ENCODE measurements around the gene EFHD2.

- TF ChIP-seq SNAI2 (CRISPR knock-in tag; IDR thresholded peaks at IDR 0.05) (no peak), PPARA (CRISPR knock-in tag; IDR thresholded peaks at IDR 0.05; ENCODE audit: borderline replicate concordance) (no peak), TOX (CRISPR knock-in tag; IDR thresholded peaks at IDR 0.05; ENCODE audit: borderline replicate concordance) (no peak), PATZ1 (CRISPR knock-in tag; IDR thresholded peaks at IDR 0.05; ENCODE audit: borderline replicate concordance) (no peak), ZFP30 (CRISPR knock-in tag; IDR thresholded peaks at IDR 0.05) (no peak), ZC3H10 (CRISPR knock-in tag; IDR thresholded peaks at IDR 0.05) (no peak), ZNF8 (CRISPR knock-in tag; IDR thresholded peaks at IDR 0.05) (no peak), GLIS3 (CRISPR knock-in tag; IDR thresholded peaks at IDR 0.05) (no peak)
- TF ChIP-seq, protein P1, sequence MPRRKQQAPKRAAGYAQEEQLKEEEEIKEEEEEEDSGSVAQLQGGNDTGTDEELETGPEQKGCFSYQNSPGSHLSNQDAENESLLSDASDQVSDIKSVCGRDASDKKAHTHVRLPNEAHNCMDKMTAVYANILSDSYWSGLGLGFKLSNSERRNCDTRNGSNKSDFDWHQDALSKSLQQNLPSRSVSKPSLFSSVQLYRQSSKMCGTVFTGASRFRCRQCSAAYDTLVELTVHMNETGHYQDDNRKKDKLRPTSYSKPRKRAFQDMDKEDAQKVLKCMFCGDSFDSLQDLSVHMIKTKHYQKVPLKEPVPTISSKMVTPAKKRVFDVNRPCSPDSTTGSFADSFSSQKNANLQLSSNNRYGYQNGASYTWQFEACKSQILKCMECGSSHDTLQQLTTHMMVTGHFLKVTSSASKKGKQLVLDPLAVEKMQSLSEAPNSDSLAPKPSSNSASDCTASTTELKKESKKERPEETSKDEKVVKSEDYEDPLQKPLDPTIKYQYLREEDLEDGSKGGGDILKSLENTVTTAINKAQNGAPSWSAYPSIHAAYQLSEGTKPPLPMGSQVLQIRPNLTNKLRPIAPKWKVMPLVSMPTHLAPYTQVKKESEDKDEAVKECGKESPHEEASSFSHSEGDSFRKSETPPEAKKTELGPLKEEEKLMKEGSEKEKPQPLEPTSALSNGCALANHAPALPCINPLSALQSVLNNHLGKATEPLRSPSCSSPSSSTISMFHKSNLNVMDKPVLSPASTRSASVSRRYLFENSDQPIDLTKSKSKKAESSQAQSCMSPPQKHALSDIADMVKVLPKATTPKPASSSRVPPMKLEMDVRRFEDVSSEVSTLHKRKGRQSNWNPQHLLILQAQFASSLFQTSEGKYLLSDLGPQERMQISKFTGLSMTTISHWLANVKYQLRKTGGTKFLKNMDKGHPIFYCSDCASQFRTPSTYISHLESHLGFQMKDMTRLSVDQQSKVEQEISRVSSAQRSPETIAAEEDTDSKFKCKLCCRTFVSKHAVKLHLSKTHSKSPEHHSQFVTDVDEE (CRISPR knock-in tag; IDR thresholded peaks at IDR 0.05): no peak
- TF ChIP-seq, protein P2, sequence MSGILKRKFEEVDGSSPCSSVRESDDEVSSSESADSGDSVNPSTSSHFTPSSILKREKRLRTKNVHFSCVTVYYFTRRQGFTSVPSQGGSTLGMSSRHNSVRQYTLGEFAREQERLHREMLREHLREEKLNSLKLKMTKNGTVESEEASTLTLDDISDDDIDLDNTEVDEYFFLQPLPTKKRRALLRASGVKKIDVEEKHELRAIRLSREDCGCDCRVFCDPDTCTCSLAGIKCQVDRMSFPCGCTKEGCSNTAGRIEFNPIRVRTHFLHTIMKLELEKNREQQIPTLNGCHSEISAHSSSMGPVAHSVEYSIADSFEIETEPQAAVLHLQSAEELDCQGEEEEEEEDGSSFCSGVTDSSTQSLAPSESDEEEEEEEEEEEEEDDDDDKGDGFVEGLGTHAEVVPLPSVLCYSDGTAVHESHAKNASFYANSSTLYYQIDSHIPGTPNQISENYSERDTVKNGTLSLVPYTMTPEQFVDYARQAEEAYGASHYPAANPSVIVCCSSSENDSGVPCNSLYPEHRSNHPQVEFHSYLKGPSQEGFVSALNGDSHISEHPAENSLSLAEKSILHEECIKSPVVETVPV (CRISPR knock-in tag; IDR thresholded peaks at IDR 0.05): no peak
These were observed 62.9 kb downstream of the EFHD2 start for GRCh38 chr1:15472587-15472986.

Data from SK-N-SH treated with all-trans-retinoic acid at 6 μM for 48 hours (cell line).